ENCODE measurements around the gene SCYL1. TPM values are rescaled to one million over a fixed set of nuclear protein-coding genes. Genes with fewer than 3 reads are reported as not detected.

Gene SCYL1
- total RNA-seq, 4 donors from 2014 or later, result 74.3 to 115 (median 104) TPM

DNA sequence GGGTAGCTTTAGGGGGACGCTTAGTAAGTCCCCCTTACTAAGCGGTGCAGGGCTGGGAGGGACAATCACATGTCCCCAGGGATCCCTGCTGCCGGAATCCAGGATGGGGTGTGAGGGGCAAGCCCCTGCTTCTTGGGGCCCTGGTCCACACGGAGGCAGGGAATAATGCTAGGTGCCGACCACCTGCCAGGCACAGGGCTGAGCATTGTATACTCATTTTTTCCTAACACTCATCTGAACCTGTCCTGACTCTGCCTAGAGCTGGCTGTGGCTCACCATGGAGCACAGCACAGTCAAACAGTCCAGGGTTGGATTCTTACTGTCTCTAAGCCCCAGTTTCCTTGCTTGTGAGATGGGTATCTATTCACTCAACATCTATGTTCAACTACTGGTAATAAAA lies 34.7 kb downstream of the SCYL1 start:
- H3K9me3 ChIP-seq, result no peaks in the 10 kb centered on the region
- no peak overlapping the region for H3K4me3 ChIP-seq
- H3K27ac ChIP-seq (replicated peaks in 1 of 4), result peak overlapping the region; percentile 87 to 99 (median 97)
- WGBS, result 90% methylated on average over 2 of the region's 5 CpGs
- no peaks in the 10 kb centered on the region for H3K27me3 ChIP-seq
- TF ChIP-seq POLR2AphosphoS5 (IDR thresholded peaks at IDR 0.05) (no peak), POLR2A (IDR thresholded peaks at IDR 0.05; ENCODE audit: low read depth) (no peak), EP300 (IDR thresholded peaks at IDR 0.05) (no peak)
- TF ChIP-seq, protein P1, sequence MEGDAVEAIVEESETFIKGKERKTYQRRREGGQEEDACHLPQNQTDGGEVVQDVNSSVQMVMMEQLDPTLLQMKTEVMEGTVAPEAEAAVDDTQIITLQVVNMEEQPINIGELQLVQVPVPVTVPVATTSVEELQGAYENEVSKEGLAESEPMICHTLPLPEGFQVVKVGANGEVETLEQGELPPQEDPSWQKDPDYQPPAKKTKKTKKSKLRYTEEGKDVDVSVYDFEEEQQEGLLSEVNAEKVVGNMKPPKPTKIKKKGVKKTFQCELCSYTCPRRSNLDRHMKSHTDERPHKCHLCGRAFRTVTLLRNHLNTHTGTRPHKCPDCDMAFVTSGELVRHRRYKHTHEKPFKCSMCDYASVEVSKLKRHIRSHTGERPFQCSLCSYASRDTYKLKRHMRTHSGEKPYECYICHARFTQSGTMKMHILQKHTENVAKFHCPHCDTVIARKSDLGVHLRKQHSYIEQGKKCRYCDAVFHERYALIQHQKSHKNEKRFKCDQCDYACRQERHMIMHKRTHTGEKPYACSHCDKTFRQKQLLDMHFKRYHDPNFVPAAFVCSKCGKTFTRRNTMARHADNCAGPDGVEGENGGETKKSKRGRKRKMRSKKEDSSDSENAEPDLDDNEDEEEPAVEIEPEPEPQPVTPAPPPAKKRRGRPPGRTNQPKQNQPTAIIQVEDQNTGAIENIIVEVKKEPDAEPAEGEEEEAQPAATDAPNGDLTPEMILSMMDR (IDR thresholded peaks at IDR 0.05), result no peak
- no peaks in the 10 kb centered on the region for H3K36me3 ChIP-seq
- intact Hi-C loops (cut with DNase I), result no loop called here
- peaks cover 58 to 67% (median 60%) of the 10 kb centered on the region in 4 donors for H3K4me1 ChIP-seq
- no peak for DNase-seq (ENCODE audit: extremely low spot score)

DNA sequence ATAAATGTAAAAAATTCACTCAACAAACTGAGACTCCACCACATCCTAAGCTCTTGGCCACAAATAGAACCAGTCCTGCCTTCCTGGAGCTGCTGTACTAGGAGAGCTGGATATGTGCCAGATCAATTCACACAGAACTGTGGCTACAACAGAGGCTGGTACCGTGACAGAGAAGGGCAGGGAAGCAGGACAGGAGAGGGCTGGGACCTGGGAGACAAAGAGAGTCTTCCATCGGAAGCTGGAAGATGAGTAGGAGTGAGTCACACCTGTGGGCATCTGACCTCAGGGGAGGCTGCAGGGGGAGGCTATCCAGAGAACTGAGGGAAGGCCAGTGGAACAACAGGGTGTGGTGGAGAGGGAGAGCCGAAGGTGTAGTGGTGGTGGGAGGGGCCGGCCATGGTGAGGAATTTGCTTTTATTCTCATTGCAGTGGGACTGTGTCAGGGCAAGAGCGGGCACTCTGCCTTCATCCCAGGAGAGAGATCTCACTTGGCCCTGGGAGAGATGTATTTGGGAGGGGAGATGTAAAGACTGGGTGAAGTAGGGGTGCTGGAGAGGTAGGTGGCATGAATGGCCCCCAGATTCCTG lies 35.2 kb downstream of the SCYL1 start:
- no peak for TF ChIP-seq POLR2A (IDR thresholded peaks at IDR 0.05; ENCODE audit: low read depth)
- TF ChIP-seq POLR2AphosphoS5 (IDR thresholded peaks at IDR 0.05), result no peak
- TF ChIP-seq EP300 (IDR thresholded peaks at IDR 0.05), result no peak
- TF ChIP-seq, protein P1 (IDR thresholded peaks at IDR 0.05), result no peak
- no peaks in the 10 kb centered on the region for H3K36me3 ChIP-seq
- intact Hi-C loops (cut with DNase I), result no loop called here
- H3K9me3 ChIP-seq, result no peaks in the 10 kb centered on the region
- 34% methylated on average over 5 of the region's 5 CpGs for WGBS
- H3K27me3 ChIP-seq, result no peaks in the 10 kb centered on the region
- peaks cover 53 to 62% (median 55%) of the 10 kb centered on the region in 4 donors for H3K4me1 ChIP-seq
- H3K4me3 ChIP-seq, result no peak overlapping the region
- peak overlapping the region; percentile 87 to 99 (median 97) for H3K27ac ChIP-seq (replicated peaks in 1 of 4)
- DNase-seq (ENCODE audit: extremely low spot score), result no peak

DNA sequence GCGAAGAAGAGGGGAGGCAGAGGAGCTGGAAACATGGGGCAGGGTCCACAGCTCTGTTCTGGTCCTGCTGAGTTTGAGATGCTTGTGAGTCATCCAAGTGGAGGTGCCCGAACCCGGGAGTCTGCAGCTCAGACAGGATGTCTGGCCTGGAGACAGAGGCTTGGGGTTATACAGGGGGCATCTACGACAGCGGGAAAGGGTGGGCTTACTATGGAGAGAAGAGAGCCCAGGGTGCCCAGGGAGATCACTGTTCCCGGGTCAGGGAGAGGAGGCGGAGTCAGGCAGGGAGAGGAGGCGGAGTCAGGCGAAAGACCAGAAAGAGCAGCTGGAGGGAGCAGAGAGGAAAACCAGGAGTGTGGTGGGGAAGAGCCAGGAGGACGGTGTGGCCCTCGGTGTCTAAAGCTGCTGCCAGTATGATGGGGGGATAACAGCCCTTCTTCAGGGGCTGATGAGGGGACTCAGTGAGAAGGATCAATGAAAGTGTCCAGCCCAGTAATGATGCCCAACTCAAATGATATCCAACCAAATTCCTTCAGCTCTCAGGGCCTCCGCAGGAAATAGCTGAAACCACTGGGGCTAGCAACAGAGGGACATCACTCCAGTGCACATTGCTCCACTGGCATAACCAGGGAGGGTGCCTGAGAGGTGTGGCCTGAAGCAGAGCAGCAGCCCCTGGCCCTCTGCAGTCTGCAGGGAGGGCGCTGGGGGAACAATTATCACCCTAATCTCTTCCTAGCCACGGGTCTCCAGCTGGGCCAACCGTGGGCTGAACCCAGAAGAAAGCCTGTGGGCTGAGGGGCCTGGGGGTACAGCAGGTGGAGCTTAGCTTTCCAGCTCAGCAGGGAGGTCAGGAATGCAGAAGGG lies 35.9 kb downstream of the SCYL1 start:
- H3K36me3 ChIP-seq, result no peaks in the 10 kb centered on the region
- no peak overlapping the region for H3K4me3 ChIP-seq
- peak overlapping the region; percentile 87 to 99 (median 97) for H3K27ac ChIP-seq (replicated peaks in 1 of 4)
- intact Hi-C loops (cut with DNase I), result no loop called here
- no peaks in the 10 kb centered on the region for H3K27me3 ChIP-seq
- TF ChIP-seq, protein P1 (IDR thresholded peaks at IDR 0.05), result no peak
- TF ChIP-seq POLR2A (IDR thresholded peaks at IDR 0.05; ENCODE audit: low read depth) (no peak), EP300 (IDR thresholded peaks at IDR 0.05) (no peak), POLR2AphosphoS5 (IDR thresholded peaks at IDR 0.05) (no peak)
- no peak for DNase-seq (ENCODE audit: extremely low spot score)
- peaks cover 46 to 54% (median 47%) of the 10 kb centered on the region in 4 donors for H3K4me1 ChIP-seq
- H3K9me3 ChIP-seq, result no peaks in the 10 kb centered on the region
- WGBS, result 25% methylated on average over 15 of the region's 15 CpGs

DNA sequence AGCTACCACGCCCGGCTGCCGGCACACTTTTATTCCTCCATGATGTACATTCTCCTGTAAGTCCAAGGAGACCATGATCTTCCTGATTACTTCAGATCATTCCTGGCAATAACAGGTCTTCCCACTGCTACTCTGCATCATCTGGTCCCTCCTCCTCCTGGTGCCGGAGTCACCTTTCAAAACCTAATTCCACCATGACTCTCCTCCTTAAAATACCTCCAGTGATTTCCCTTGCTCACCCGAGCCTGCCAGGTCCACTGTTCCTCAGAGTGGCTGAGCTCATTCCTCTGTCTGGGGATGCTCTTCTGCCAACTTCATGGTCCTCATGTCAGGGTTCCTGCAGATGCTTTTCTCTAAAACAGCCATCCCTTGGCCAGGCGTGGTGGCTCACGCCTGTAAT lies 37.1 kb downstream of the SCYL1 start:
- Histone ChIP-seq H3K4me1 (peaks cover 36 to 52% (median 40%) of the 10 kb centered on the region in 4 donors), H3K27ac (replicated peaks in 1 of 4) (no peak overlapping the region), H3K9me3 (no peaks in the 10 kb centered on the region), H3K27me3 (no peaks in the 10 kb centered on the region), H3K4me3 (no peak overlapping the region), H3K36me3 (peaks cover 0 to 2% (median 0%) of the 10 kb centered on the region in 4 donors)
- no peak for TF ChIP-seq EP300 (IDR thresholded peaks at IDR 0.05)
- TF ChIP-seq, protein P1 (IDR thresholded peaks at IDR 0.05), result no peak
- no peak for TF ChIP-seq POLR2AphosphoS5 (IDR thresholded peaks at IDR 0.05)
- TF ChIP-seq POLR2A (IDR thresholded peaks at IDR 0.05; ENCODE audit: low read depth), result no peak
- 86% methylated on average over 7 of the region's 7 CpGs for WGBS
- intact Hi-C loops (cut with DNase I), result no loop called here
- no peak for DNase-seq (ENCODE audit: extremely low spot score)

Measured in esophagus muscularis mucosa (tissue), 4 donors.